HepG2 (cell line): ENCODE data around the gene SLBP. TPM values are rescaled to one million over a fixed set of nuclear protein-coding genes. Genes with fewer than 3 reads are reported as not detected.

Experiments used
- ATAC-seq: fragments of 200-7000 bp; cut with Tn5 transposase; 3 replicates; pipeline ENCODE4 v1.9.1; 2020; ENCODE audit warnings: mild to moderate bottlenecking, moderate library complexity
- BruUV-seq: library from RNA; stranded (reverse); fragments of 400-500 nt; replicated peaks from 2 replicates; lab custom pipeline; 2021; lab: Mats Ljungman, UMichigan
- CTCF ChIA-PET: fragments of 300-600 bp; formaldehyde crosslinking; extraction: SDS; loops from one replicate; lab custom pipeline; 2021; ENCODE audit warnings: low total read pairs, inconsistent platforms, low intra/inter-chr PET ratio; lab: Yijun Ruan, JAX
- POLR2A ChIA-PET: fragments of 350-600 bp; sonication (Branson Sonifier 250); formaldehyde crosslinking; loops from one replicate; lab custom pipeline; 2020; ENCODE audit warnings: antibody characterized with exemption, inconsistent platforms; lab: Yijun Ruan, JAX
- DNase-seq: peaks from one replicate; pipeline ENCODE4 v3.0.0-alpha.2; 2015; ENCODE audit warnings: low spot score
- FAIRE-seq: peaks from 3 replicates; lab custom pipeline; 2011; peaks lifted over from hg19 to GRCh38; lab: Jason Lieb, UNC
- H2AFZ ChIP-seq: one replicate; pipeline ENCODE4 v1.6.1; 2011; ENCODE audit warnings: low read length, inconsistent platforms
- H3K27ac ChIP-seq: fragments of 300-600 bp; 3 replicates; pipeline ENCODE4 v1.8.0; 2011; ENCODE audit warnings: mixed run types, mild to moderate bottlenecking, mixed read lengths, low read length, inconsistent platforms; ENCODE audit not compliant: insufficient read depth; ENCODE audit errors: extremely low read length
- H3K27me3 ChIP-seq, 2 experiments: fragments of 200-600 bp in 1 of 2; 2 replicates in 1 of 2; 3 replicates in 1 of 2; pipeline versions ENCODE4 v1.6.0 to v1.8.0; 2011; ENCODE audit warnings: low read length in 2 of 2, mild to moderate bottlenecking in 2 of 2, moderate library complexity in 2 of 2, inconsistent platforms in 1 of 2; ENCODE audit not compliant: insufficient read depth in 2 of 2, control insufficient read depth in 1 of 2
- H3K36me3 ChIP-seq, 2 experiments: fragments of 200-600 bp in 1 of 2; replicated peaks in 1 of 2; 2 replicates in 1 of 2; 3 replicates in 1 of 2; pipeline versions ENCODE4 v1.5.1 to v1.8.0; 2011; ENCODE audit warnings: low read length in 2 of 2, inconsistent platforms in 1 of 2; ENCODE audit not compliant: insufficient read depth in 2 of 2, control insufficient read depth in 1 of 2
- H3K4me1 ChIP-seq: 2 replicates; pipeline ENCODE4 v1.5.1; 2012; ENCODE audit warnings: low read length, inconsistent platforms; ENCODE audit not compliant: insufficient read depth
- H3K4me2 ChIP-seq: 2 replicates; pipeline ENCODE4 v1.6.0; 2011; ENCODE audit warnings: low read depth, low read length, inconsistent platforms
- H3K4me3 ChIP-seq, 3 experiments: fragments of 200-600 bp in 1 of 3; sonication (generic), shearing (Covaris generic) in 1 of 3; replicated peaks in 1 of 3; 2 replicates each; pipeline ENCODE4 v1.5.1; 2011 to 2016; ENCODE audit warnings: low read length in 3 of 3, inconsistent platforms in 2 of 3, low read depth in 2 of 3, mild to moderate bottlenecking in 2 of 3, control low read depth in 1 of 3, mixed read lengths in 1 of 3; ENCODE audit not compliant: insufficient read depth in 1 of 3
- H3K79me2 ChIP-seq: one replicate; pipeline ENCODE4 v1.6.1; 2011; ENCODE audit warnings: low read length, inconsistent platforms; ENCODE audit not compliant: insufficient read depth
- H3K9ac ChIP-seq: 2 replicates; pipeline ENCODE4 v1.6.0; 2011; ENCODE audit warnings: mild to moderate bottlenecking, low read depth, low read length, inconsistent platforms; ENCODE audit not compliant: insufficient read depth
- H3K9me3 ChIP-seq: 2 replicates; pipeline ENCODE4 v1.5.1; 2012; ENCODE audit warnings: mild to moderate bottlenecking, low read length
- H4K20me1 ChIP-seq: 2 replicates; pipeline ENCODE4 v1.6.0; 2011; ENCODE audit warnings: inconsistent platforms, mild to moderate bottlenecking, low read length, moderate library complexity; ENCODE audit not compliant: insufficient read depth
- AFF4 ChIP-seq: sonication (generic); formaldehyde crosslinking; IDR thresholded peaks from 2 replicates; pipeline ENCODE4 v1.4.0; 2020; ENCODE audit warnings: missing genetic modification reagents
- FOSL2 ChIP-seq: sonication (generic); formaldehyde crosslinking; IDR thresholded peaks from 2 replicates; pipeline ENCODE4 v1.4.0; 2020; ENCODE audit warnings: missing genetic modification reagents
- HNRNPLL ChIP-seq: fragments of 200-400 bp; formaldehyde crosslinking; IDR thresholded peaks from 2 replicates; pipeline ENCODE4 v1.6.1; 2017; ENCODE audit warnings: mild to moderate bottlenecking, low read depth, low read length; ENCODE audit not compliant: poor library complexity, severe bottlenecking
- MAFK ChIP-seq, 2 experiments: IDR thresholded peaks in 1 of 2; conservative IDR thresholded peaks in 1 of 2; 2 replicates each; pipeline ENCODE4 v1.6.1; 2011; ENCODE audit warnings: improper control_type of control experiment in 2 of 2, low read length in 2 of 2
- MEIS2 ChIP-seq: sonication (generic); formaldehyde crosslinking; IDR thresholded peaks from 2 replicates; pipeline ENCODE4 v1.9.0; 2021; ENCODE audit warnings: mild to moderate bottlenecking, missing genetic modification reagents
- NR3C1 ChIP-seq: sonication (generic); formaldehyde crosslinking; IDR thresholded peaks from 2 replicates; pipeline ENCODE4 v1.4.0; 2020; ENCODE audit warnings: missing genetic modification reagents
- PCBP2 ChIP-seq: fragments of 200-400 bp; formaldehyde crosslinking; optimal IDR thresholded peaks from 2 replicates; pipeline ENCODE3; 2018; ENCODE audit warnings: low read length, low read depth; ENCODE audit not compliant: poor library complexity, severe bottlenecking
- SUZ12 ChIP-seq: fragments of 150-350 bp; IDR thresholded peaks from 2 replicates; pipeline ENCODE4 v1.6.1; 2014; ENCODE audit warnings: low read depth, low read length
- ZBTB21 ChIP-seq: sonication (generic); formaldehyde crosslinking; IDR thresholded peaks from 2 replicates; pipeline ENCODE4 v1.4.0; 2020; ENCODE audit warnings: missing genetic modification reagents
- ZNF18 ChIP-seq: sonication (generic); formaldehyde crosslinking; IDR thresholded peaks from 2 replicates; pipeline ENCODE4 v1.8.0; 2022; ENCODE audit warnings: mild to moderate bottlenecking, missing genetic modification reagents; ENCODE audit not compliant: insufficient replicate concordance
- ZNF317 ChIP-seq: sonication (generic); formaldehyde crosslinking; IDR thresholded peaks from 2 replicates; pipeline ENCODE4 v1.5.0; 2020; ENCODE audit warnings: mild to moderate bottlenecking, missing genetic modification reagents
- ZNF329 ChIP-seq: sonication (generic); formaldehyde crosslinking; IDR thresholded peaks from 2 replicates; pipeline ENCODE4 v1.9.0; 2021; ENCODE audit warnings: low read depth, mild to moderate bottlenecking, missing genetic modification reagents
- ZNF335 ChIP-seq: sonication (generic); formaldehyde crosslinking; IDR thresholded peaks from 2 replicates; pipeline ENCODE4 v1.4.0; 2020; ENCODE audit warnings: missing genetic modification reagents
- ZNF460 ChIP-seq: sonication (generic); formaldehyde crosslinking; IDR thresholded peaks from 2 replicates; pipeline ENCODE4 v1.5.1; 2020; ENCODE audit warnings: missing genetic modification reagents, mild to moderate bottlenecking, borderline replicate concordance
- ZNF547 ChIP-seq: sonication (generic); formaldehyde crosslinking; IDR thresholded peaks from 2 replicates; pipeline ENCODE4 v1.5.1; 2020; ENCODE audit warnings: mild to moderate bottlenecking, missing genetic modification reagents
- WGBS: methylation state at CpG from one replicate; pipeline ENCODE4 v1.1.6; 2017; ENCODE audit warnings: low lambda C conversion rate; 5-methylcytosine and 5-hydroxymethylcytosine counted together
- in situ Hi-C: cut with HindIII; loops from 2 replicates; pipeline ENCODE4 v1.10.0; 2017; ENCODE audit warnings: low pct_unique_long_range_greater_than_20kb; ENCODE audit not compliant: extremely low pct_ligation_motif_present
- intact Hi-C: fragments of 100-400 bp; cut with micrococcal nuclease; formaldehyde crosslinking; loops from one replicate; pipeline ENCODE4 v1.10.0; 2022; ENCODE audit not compliant: unreplicated experiment
- polyA plus RNA-seq, 8 experiments: library from polyadenylated mRNA; depleted of rRNA in 3 of 8; stranded (reverse) in 7 of 8; unstranded in 1 of 8; fragments of >200 nt; fragmentation: Illumina TruSeq in 4 of 8; extraction: Trizol in 4 of 8; gene quantifications; 2 replicates each; pipeline versions ENCODE4 v1.2.1 to v1.2.3, GENCODE V29; 2011 to 2016; ENCODE audit warnings: low read depth in 4 of 8, missing spikeins in 1 of 8, mixed read lengths in 1 of 8; ENCODE audit not compliant: insufficient read depth in 1 of 8
- total RNA-seq, 5 experiments: library from RNA; depleted of rRNA; stranded (reverse); fragments of >200 nt; fragmentation: Illumina TruSeq; extraction: Trizol; gene quantifications; 2 replicates each; pipeline ENCODE4 v1.2.3, GENCODE V29; 2016; ENCODE audit warnings: low read depth in 1 of 5

Gene SLBP
- total and polyA plus RNA-seq, 2 of the 13 experiments (the other 11 are each of a cell fraction or from before 2014, with no cell fraction given): 43.9 to 104 TPM

DNA sequence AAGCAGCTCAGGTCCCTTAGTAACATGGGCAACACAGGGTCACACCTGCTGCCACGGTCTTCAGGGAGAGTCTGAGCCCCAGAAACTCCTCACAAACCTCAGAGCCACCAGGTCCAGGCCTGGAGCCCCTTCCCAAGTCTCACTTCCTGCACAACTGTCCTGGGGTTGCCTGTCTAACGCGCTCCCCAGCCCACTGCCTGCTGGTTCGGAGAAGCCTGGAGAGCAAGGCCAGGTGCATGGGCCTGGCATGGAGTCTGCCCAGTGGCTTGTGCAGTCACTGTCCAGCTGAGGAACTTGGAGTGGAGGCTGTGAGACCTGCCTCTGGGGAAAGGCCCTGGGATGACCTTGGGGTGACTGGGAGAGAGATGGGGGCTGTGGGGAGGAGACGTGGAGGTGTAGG, 56.0 kb downstream of the SLBP start:
- Histone ChIP-seq H3K27ac (no peak overlapping the region), H3K4me2 (no peak overlapping the region), H3K36me3 (no peaks in the 10 kb centered on the region), H4K20me1 (no peaks in the 10 kb centered on the region), H3K9me3 (no peaks in the 10 kb centered on the region), H3K9ac (no peak overlapping the region), H2AFZ (no peak overlapping the region), H3K27me3 (no peaks in the 10 kb centered on the region), H3K79me2 (no peaks in the 10 kb centered on the region), H3K4me3 (no peak overlapping the region), H3K4me1 (peaks cover 5% of the 10 kb centered on the region)
- no peak for FAIRE-seq
- DNase-seq: no peak
- intact Hi-C loops: no loop called here
- CTCF ChIA-PET: no interaction called here
- POLR2A ChIA-PET: no interaction called here
- no TSS peak for BruUV-seq
- TF ChIP-seq HNRNPLL (no peak), ZNF335 (CRISPR knock-in tag) (no peak), AFF4 (CRISPR knock-in tag) (no peak), FOSL2 (CRISPR knock-in tag) (no peak), ZNF317 (CRISPR knock-in tag) (no peak), PCBP2 (no peak), ZBTB21 (CRISPR knock-in tag) (no peak), MAFK (conservative IDR thresholded peaks at IDR 0.05 in 1 of 2, IDR thresholded peaks at IDR 0.05 in 1 of 2; ENCODE audit: low read length in 2 of 2) (no peak), ZNF547 (no peak), NR3C1 (CRISPR knock-in tag) (no peak), MEIS2 (CRISPR knock-in tag) (no peak), ZNF18 (CRISPR knock-in tag) (no peak), SUZ12 (no peak), ZNF329 (CRISPR knock-in tag) (no peak), ZNF460 (CRISPR knock-in tag) (no peak)
- no peak for ATAC-seq
- in situ Hi-C loops: no loop called here
- WGBS: 44% methylated on average over 3 of the region's 5 CpGs
